ENCODE measurements around the gene TMA7B.
"Not testable (repeated sequence)": the region's sequence is repeated elsewhere in the genome, so short reads cannot be mapped to it uniquely, and the experiment has no call there.

The TMA7B gene

DNA sequence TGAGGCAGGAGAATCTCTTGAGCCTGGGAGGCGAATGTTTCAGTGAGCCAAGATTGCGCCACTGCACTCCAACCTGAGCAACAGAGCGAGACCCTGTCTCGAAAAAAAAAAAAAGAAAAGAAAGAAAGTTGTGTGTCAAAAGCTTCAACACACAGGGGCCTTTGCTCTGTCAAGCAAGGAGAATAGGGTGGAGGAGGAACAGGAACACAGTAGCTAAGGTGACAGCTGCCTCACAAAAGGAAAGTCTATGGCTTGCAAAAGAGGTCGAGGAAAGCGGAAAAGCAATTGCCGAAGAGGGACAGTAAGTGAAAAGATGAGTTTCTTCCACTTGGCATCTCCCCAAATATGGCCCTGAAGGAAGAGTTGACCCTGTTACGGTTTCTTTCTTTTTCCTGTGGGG lies 26.5 kb upstream of the TMA7B start:
- no peak for FAIRE-seq

DNA sequence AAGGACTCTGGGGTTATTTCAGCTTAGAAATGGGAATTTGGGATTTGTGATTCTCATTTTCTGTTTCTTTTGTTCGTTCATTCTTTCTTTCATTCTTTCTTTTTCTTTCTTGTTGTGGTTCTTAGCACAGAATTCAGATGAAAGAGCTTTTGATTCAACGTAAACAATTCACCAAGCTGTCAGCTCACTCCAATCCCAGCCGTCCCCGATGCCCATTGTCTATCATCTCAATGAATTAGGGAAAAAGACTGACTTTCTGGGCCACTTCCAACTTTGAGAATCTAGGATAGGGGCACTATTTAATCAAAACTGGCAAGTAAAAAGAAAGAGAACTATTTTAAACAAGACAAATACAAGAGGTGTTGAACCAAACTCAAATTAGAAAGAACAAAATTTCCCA lies 25.1 kb upstream of the TMA7B start:
- FAIRE-seq: no peak

GRCh38 chr22:39935612-39936011 lies 24.6 kb upstream of the TMA7B start:
- FAIRE-seq: no peak

DNA sequence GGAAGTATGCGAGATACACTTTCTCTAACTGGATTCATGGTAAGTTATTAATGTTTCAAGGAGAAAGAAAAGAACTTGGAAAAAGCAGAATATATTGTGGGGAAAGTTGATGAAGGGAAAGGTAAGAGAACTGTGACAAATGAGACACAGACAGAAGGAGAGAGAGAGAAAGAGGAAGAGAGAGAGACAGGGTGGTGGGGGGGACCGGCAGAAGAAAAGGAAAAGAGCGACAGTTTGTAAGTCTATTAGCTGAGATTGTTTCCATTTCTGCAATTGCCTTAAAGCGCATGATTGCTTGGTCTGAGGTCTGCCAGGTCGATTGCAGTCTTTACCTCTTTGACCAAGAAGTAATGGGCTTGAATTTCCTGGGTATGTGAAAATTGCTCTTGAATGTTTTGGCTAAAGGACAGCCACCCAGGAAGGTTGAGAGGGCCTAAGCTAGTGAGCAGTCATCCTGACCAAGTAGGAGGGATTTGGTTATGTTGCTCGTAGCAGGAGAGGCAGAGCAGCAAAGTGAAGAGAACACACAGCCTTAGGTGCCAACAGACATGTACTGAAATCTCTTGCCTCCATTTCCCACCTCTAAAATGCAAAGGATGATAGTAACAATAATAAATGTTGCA lies 23.6 kb upstream of the TMA7B start:
- FAIRE-seq: no peak

GRCh38 chr22:39937906-39938305 lies 22.3 kb upstream of the TMA7B start:
- no peak for FAIRE-seq

DNA sequence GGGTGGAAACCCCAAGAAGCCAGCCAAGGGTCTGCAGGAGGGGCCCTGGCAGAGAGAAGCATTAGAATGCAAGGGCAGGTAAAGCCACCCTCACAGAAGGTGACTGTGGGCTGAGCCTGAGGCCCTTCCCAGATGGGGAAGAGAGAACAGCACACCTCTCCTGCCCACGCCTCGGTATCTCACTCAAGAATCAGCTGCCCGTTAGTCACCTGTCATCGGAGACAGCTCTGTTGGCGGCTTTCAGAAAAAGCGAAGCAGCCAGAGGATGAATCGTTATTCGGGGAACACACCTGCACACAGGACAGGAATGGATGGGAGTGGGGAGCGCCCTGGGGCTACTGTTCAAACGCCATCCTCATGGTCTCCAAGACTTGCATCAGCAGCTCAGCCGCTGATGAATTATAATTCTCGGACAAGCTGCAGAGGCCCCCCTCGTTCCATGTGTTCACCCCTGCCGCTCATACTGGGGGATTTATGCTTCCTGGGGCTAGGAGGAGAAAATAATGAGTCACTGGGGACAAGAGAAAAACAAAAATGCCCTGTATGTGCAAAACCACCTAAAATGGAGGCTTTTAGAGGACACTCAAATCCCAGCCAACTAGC lies 21.6 kb upstream of the TMA7B start:
- no peak for FAIRE-seq

GRCh38 chr22:39939830-39940229 lies 20.4 kb upstream of the TMA7B start:
- no peak for FAIRE-seq

DNA sequence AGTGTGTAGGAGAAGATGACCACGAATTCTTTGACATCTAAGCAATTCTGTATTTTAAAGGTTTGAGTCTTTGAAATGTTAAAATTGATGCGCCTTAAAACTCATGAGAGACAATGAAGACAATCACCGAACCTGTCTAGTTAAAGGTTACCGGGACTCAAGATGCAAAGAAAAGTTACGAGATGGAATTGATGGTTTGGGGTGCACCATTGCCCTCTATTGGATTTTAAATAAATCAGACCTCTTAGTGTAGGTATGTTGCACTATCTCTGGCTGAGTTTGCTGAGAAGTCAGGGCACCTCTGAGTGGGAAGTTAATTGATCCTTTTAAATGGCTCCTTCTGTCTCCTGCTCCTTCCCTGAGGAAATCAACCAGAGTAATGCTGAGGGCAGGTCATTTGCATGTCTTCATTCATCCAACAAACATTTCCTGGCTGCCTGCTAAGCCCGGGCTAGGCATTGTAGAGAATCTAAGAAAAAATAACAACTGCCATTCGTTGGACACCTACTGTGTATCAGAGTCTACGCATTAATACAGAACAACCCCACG lies 19.4 kb upstream of the TMA7B start:
- no peak for FAIRE-seq

DNA sequence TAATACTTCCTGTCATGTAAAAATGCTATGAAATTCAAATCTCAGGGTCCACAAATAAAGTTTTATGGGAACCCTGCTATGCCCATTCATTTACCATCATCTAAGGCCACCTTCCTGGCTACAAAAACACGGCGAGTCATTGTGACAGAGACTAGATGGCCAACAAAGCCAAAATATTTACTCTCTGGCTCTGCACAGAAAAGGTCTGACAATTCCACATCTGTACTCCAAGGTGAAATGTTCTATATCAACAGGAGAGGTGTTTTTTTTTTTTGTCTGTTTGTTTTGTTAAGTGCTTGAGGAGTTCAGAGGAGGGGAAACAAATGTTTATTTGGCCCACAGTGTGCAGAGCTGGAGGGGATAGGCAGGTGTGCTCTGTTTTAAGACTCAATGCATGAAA lies 18.6 kb upstream of the TMA7B start:
- FAIRE-seq: no peak

- no peak for FAIRE-seq
Observed at GRCh38 chr22:39942439-39943230, 17.6 kb upstream of the TMA7B start.

GRCh38 chr22:39943337-39943736 lies 16.9 kb upstream of the TMA7B start:
- FAIRE-seq: no peak

DNA sequence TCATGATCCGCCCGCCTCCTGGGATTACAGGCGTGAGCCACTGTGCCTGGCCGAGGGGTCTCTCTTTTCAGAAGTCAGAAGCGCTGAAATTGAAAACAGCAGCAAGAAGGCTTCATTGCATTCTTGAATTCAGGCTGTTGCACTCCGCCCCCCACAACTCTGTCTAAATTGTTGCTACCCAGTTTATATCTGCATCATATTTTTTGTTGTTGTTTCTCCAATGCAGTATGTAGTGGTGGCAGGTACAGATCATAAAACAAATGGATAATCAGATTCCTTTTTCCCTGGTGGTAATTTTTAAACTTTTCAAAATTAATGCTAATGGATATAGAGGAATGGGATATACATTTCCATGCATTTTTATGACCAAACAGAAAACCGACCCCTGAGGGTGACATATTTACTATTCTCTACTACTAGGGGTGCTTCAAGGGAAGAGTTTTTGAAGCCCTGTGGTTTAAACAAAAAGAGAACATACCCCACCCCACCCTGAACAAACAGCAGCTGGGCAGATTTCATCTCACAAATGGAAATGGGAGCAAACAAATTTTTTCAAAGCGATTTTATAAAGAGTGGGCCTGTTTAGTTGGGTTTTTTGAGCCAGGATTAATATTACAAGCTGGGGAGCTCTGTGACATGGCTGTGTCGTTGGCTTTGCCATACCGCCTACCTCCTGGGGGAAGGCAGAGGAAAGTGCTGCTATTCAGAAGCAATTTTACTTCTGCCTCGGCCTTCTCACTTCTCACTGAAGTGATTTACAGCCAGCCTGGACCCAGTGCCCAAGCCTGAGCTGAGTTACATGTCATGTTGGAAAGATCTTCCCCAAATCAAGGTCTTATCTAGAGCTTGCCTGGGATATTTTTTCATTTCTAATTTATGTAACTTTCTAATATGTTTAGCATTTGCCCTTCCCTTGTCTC lies 16.0 kb upstream of the TMA7B start:
- no peak for FAIRE-seq

GRCh38 chr22:39946126-39946502 lies 14.1 kb upstream of the TMA7B start:
- no peak for FAIRE-seq

GRCh38 chr22:39946503-39947219 lies 13.5 kb upstream of the TMA7B start:
- FAIRE-seq: no peak

DNA sequence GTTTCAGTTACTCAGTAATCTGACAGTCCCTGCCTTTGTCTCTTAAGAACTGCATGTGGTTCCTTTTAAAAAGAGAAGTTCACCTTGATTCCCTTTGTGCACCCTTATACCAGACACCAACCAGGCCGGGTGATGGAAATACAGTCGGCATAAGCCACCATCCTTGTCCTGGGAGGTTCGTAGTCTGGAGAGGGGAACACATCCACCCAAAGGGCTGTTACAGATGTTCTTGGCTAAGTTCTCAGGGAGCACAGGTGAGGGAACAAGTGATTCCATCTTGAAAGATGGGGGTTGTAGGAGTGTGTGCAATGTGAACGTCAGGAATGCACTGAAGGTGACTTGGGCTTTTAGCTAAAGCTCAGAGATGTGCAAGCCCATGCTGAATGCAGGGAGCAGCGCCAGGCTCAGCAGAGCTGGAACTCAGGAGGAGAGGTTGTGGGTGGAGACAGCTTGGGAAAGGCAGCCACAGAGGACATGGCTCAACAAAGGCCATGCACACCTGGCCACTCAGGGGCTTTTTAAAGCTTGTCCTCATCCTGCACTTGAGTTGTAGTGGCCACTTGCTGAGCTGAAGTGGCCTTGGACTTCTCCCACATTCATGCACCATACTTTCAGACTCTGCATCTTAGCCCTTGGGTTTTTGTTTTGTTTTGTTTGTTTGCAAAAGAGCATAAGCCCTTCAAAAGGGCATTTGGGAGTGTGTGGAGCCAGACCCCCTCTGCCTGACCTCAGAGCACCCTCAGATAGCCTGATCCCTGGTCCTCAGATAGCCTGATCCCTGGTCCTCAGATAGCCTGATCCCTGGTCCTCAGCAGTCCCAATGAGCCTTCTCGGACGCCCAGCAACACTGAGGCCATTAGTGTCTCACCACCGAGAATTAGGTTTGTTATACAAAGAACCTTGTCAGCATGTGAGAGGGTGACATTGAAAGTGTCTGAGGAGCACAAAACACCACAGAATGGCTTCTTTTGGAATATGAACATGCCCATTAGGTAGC lies 12.7 kb upstream of the TMA7B start:
- FAIRE-seq: no peak

- no peak for FAIRE-seq
Observed at GRCh38 chr22:39949964-39950737, 10.0 kb upstream of the TMA7B start.

GRCh38 chr22:39951603-39952293 lies 8.4 kb upstream of the TMA7B start:
- FAIRE-seq: not testable (repeated sequence)

GRCh38 chr22:39952347-39952746 lies 7.8 kb upstream of the TMA7B start:
- no peak for FAIRE-seq

DNA sequence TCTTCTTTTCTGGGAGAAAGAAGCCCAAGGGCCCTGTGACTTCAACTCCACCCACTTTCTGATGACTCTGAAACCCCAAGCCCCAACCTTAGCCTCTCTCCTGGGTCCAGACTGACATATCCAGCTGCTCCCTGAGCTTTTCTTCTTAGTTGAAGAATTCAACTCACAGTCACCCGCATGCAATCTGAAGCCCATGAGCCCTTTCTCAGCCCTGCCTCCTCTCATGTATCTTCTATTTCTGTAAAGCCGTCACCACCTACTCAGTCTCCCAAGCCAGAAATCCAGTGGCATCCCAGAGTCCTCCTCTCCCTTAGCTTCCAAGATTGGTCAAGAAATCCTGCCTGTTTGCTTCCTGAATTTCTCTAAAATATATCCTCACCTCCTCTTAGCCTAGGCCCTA lies 7.1 kb upstream of the TMA7B start:
- no peak for FAIRE-seq

Data from A204.1 (cell line).